Measurements from ENCODE around the gene KBTBD3.

KBTBD3 gene

DNA sequence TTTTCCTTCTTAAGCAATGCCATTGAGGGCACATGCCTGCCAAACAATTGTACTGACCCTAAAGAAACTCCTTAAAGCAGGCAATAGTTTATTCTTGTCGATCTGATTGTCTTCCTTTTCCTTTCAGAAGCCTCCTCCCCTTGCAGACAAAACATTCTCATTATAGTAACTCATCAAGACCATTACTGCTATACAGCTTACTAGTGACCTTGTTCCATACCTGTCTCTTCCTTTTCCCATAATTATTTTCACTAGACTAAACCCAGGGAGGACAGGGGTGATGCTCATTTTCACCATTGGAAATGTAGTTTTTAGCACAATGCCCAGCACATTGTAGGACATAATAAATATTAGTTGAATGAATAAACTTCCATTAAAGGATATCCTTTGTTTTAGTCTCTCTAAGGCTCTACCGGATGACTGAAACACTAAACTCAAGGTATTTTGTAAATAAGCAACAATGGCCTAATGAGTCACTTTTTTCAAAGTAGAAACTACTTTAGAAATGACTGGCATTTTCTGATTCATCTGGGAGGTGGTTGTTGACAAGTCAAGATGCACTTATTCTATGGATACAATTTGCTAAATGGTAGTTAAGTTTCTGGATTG, 45.8 kb downstream of the KBTBD3 start:
- Histone ChIP-seq H3K9me3 (no peaks in the 10 kb centered on the region), H4K20me1 (no peaks in the 10 kb centered on the region), H3K27ac (no peak overlapping the region), H3K27me3 (no peaks in the 10 kb centered on the region), H3K36me3 (no peaks in the 10 kb centered on the region), H3K4me1 (no peaks in the 10 kb centered on the region), H3K4me2 (no peak overlapping the region), H3K9ac (no peak overlapping the region), H3K4me3 (no peak overlapping the region)
- no peak for TF ChIP-seq Cebpa-rat (IDR thresholded peaks at IDR 0.05)

GRCh38 chr11:106030609-106031008, 46.5 kb downstream of the KBTBD3 start:
- Histone ChIP-seq H3K27me3 (no peaks in the 10 kb centered on the region), H4K20me1 (no peaks in the 10 kb centered on the region), H3K9ac (no peak overlapping the region), H3K4me1 (no peaks in the 10 kb centered on the region), H3K4me3 (no peak overlapping the region), H3K4me2 (no peak overlapping the region), H3K27ac (no peak overlapping the region), H3K9me3 (no peaks in the 10 kb centered on the region; the same call in 1 of the 2 replicates), H3K36me3 (no peaks in the 10 kb centered on the region)
- TF ChIP-seq Cebpa-rat (IDR thresholded peaks at IDR 0.05) = no peak

- TF ChIP-seq Cebpa-rat (IDR thresholded peaks at IDR 0.05) = no peak
- peak overlapping the region; percentile 91 for H3K4me3 ChIP-seq
- peaks cover 22% of the 10 kb centered on the region for H3K4me1 ChIP-seq
- H3K36me3 ChIP-seq = peaks cover 4% of the 10 kb centered on the region; the same call in 1 of the 2 replicates
- H3K4me2 ChIP-seq = peak overlapping the region; percentile 64
- H3K27ac ChIP-seq = 0 out of 2 replicates have a peak overlapping the region, but pooled peaks have one; percentile 43
- H3K27me3 ChIP-seq = no peaks in the 10 kb centered on the region
- H4K20me1 ChIP-seq = 0 out of 2 replicates have a peak, but pooled peaks cover 7% of the 10 kb centered on the region
- H3K9ac ChIP-seq = no peak overlapping the region; the same call in 1 of the 2 replicates
- no peaks in the 10 kb centered on the region; the same call in 1 of the 2 replicates for H3K9me3 ChIP-seq
These were observed 54.3 kb downstream of the KBTBD3 start for GRCh38 chr11:106022795-106023275.

GRCh38 chr11:106021967-106022794, 55.0 kb downstream of the KBTBD3 start, which contains the start of gene MSANTD4:
MSANTD4 (minus strand) TSS chr11:106022240; CDS start chr11:106010917, 11,323 bp downstream.
- Histone ChIP-seq H3K4me2 (peak within 1 kb of the TSS; percentile 86), H3K27ac (peak within 1 kb of the TSS; percentile 81), H3K9ac (peak within 1 kb of the TSS; percentile 83), H3K36me3 (peaks cover 4% of the 10 kb centered on the region; the same call in 1 of the 2 replicates), H4K20me1 (peaks cover 10% of the 10 kb centered on the region; the same call in 1 of the 2 replicates), H3K4me1 (peaks cover 22% of the 10 kb centered on the region), H3K4me3 (peak within 1 kb of the TSS; percentile 91), H3K27me3 (no peaks in the 10 kb centered on the region), H3K9me3 (no peaks in the 10 kb centered on the region; the same call in 1 of the 2 replicates)
- no peak for TF ChIP-seq Cebpa-rat (IDR thresholded peaks at IDR 0.05)

DNA sequence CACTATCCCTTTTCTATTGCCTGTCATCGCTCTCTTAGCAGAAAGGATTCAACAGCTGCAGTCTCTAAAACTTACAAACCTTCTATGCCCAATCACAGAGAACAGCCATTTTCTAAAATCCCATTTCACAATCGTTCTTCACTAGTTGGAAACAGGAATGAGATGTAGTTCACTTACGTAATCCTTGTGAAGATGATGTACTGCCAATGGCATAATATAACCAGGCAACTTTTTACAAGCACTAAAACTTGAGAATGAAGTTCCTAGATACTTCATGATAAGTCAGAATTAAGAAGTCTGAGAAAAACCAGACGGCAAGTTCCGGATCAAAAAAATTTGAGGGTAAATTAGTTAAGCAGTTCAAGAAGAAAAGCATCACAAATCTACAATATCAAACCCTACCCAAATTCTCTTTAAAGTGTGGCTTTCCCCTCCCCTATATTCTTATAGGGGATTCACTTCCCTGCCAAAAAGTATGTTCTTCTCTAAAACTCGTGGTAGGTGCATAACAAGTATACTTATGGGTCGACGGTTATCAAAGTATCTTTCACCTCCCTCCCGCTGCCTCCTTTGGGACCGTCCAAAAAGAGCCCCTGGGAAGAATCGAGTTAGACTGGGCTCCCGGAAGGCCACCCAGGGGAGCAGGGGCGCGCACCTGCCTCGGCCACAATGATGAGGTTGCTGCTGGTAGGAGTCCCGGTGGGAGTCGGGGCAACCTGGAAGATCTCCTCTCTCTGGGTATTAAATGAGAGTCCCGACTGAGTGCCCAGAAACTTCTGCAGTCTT, 55.8 kb downstream of the KBTBD3 start:
- Histone ChIP-seq H3K4me3 (peak overlapping the region; percentile 91), H3K36me3 (peaks cover 4% of the 10 kb centered on the region; the same call in 1 of the 2 replicates), H3K4me1 (peaks cover 25% of the 10 kb centered on the region), H3K9ac (peak overlapping the region; percentile 83), H3K9me3 (no peaks in the 10 kb centered on the region; the same call in 1 of the 2 replicates), H3K27me3 (no peaks in the 10 kb centered on the region), H3K27ac (peak overlapping the region; percentile 81), H4K20me1 (peaks cover 17% of the 10 kb centered on the region; the same call in 1 of the 2 replicates), H3K4me2 (peak overlapping the region; percentile 86)
- no peak for TF ChIP-seq Cebpa-rat (IDR thresholded peaks at IDR 0.05)

GRCh38 chr11:106017093-106017492, 60.1 kb downstream of the KBTBD3 start:
- Histone ChIP-seq H3K27me3 (no peaks in the 10 kb centered on the region), H3K4me1 (peaks cover 42% of the 10 kb centered on the region), H3K4me2 (no peak overlapping the region), H3K36me3 (peaks cover 10% of the 10 kb centered on the region; the same call in 1 of the 2 replicates), H3K4me3 (no peak overlapping the region), H3K27ac (no peak overlapping the region), H3K9me3 (no peaks in the 10 kb centered on the region), H3K9ac (no peak overlapping the region), H4K20me1 (peaks cover 52% of the 10 kb centered on the region)
- TF ChIP-seq Cebpa-rat (IDR thresholded peaks at IDR 0.05) = no peak

DNA sequence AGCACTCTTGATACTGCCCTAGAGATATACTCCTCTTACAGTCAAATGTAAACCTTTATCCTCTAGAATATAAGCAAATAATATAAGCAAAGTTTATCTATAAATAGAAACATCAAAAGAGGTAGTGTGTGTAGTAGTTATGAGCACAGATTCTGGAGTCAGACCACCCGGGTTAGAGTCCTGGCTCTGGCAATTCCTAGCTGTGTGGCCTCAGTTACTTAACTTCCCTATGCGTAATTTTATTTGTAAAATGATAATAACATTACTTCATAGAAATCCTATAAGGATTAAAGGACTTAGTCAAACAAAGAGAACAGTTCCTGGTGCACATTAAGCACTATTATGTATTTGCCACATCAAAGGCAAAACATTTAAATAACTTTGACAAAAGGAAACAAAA, 62.1 kb downstream of the KBTBD3 start:
- Histone ChIP-seq H3K4me1 (peaks cover 29% of the 10 kb centered on the region), H3K9ac (no peak overlapping the region), H3K27me3 (no peaks in the 10 kb centered on the region), H3K27ac (no peak overlapping the region), H3K36me3 (peaks cover 26% of the 10 kb centered on the region), H3K9me3 (no peaks in the 10 kb centered on the region), H3K4me3 (no peak overlapping the region), H4K20me1 (peaks cover 62% of the 10 kb centered on the region), H3K4me2 (no peak overlapping the region)
- TF ChIP-seq Cebpa-rat (IDR thresholded peaks at IDR 0.05) = no peak

DNA sequence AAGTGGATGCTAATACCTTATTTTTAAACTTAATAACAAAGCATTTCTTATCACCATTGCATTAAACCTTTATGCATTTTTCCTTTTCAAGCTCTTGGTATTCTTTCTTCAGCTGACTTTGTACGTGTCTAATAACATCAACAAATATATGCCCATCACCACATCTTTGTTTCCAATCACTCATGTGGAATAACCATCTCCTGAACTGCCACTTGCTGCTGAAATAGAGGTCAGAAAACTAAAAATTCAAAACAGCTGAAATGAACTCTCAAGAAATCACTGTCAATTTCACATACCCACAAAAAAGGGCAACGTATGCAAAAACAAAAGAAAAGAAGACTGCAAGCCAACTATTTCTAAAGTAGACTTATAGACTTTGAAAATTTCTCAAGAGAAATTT, 62.5 kb downstream of the KBTBD3 start:
- Histone ChIP-seq H3K4me3 (no peak overlapping the region), H3K4me2 (no peak overlapping the region), H3K36me3 (peaks cover 30% of the 10 kb centered on the region), H3K27me3 (no peaks in the 10 kb centered on the region), H3K27ac (no peak overlapping the region), H3K9me3 (no peaks in the 10 kb centered on the region), H4K20me1 (peaks cover 62% of the 10 kb centered on the region), H3K9ac (no peak overlapping the region), H3K4me1 (peaks cover 25% of the 10 kb centered on the region)
- no peak for TF ChIP-seq Cebpa-rat (IDR thresholded peaks at IDR 0.05)

- H4K20me1 ChIP-seq = peaks cover 63% of the 10 kb centered on the region
- no peak overlapping the region for H3K27ac ChIP-seq
- peaks cover 32% of the 10 kb centered on the region for H3K36me3 ChIP-seq
- H3K4me3 ChIP-seq = no peak overlapping the region
- H3K9me3 ChIP-seq = no peaks in the 10 kb centered on the region
- H3K9ac ChIP-seq = no peak overlapping the region
- no peaks in the 10 kb centered on the region for H3K27me3 ChIP-seq
- peaks cover 21% of the 10 kb centered on the region; the same call in 1 of the 2 replicates for H3K4me1 ChIP-seq
- TF ChIP-seq Cebpa-rat (IDR thresholded peaks at IDR 0.05) = no peak
- H3K4me2 ChIP-seq = no peak overlapping the region
These were observed 63.1 kb downstream of the KBTBD3 start for GRCh38 chr11:106014035-106014434.

All from BLaER1 (cell line).